OCI-LY3 (cell line): ENCODE data around the gene RNF113B.

Experiments used
- H2AFZ ChIP-seq: fragments of 200-600, 300-600 bp; shearing (Covaris generic); 2 replicates; pipeline ENCODE4 v1.6.0; 2014; ENCODE audit warnings: antibody characterized with exemption, low read depth, low read length
- H3K27ac ChIP-seq: fragments of 200-600, 300-600 bp; sonication (generic); 2 replicates; pipeline ENCODE4 v1.5.1; 2014; ENCODE audit warnings: mild to moderate bottlenecking, low read length, moderate library complexity, mixed read lengths
- H3K27me3 ChIP-seq: fragments of 200-600, 300-600 bp; sonication (generic); 2 replicates; pipeline ENCODE4 v1.6.1; 2014; ENCODE audit warnings: low read depth, low read length, mixed read lengths
- H3K36me3 ChIP-seq: fragments of 200-600, 300-600 bp; sonication (generic); replicated peaks from 2 replicates; pipeline ENCODE3; 2014; ENCODE audit warnings: low read depth, low read length, mixed read lengths
- H3K4me1 ChIP-seq: fragments of 300-600, 200-600 bp; sonication (generic); 2 replicates; pipeline ENCODE4 v1.6.1; 2014; ENCODE audit warnings: low read length, mixed read lengths
- H3K4me2 ChIP-seq: fragments of 200-600, 300-600 bp; sonication (generic); 2 replicates; pipeline ENCODE4 v1.6.1; 2014; ENCODE audit warnings: low read length, mixed read lengths
- H3K4me3 ChIP-seq: fragments of 300-600, 200-600 bp; sonication (generic); 2 replicates; pipeline ENCODE4 v1.5.1; 2014; ENCODE audit warnings: antibody characterized with exemption, mild to moderate bottlenecking, low read length, moderate library complexity
- H3K79me2 ChIP-seq: fragments of 300-600, 200-600 bp; shearing (Covaris generic); 2 replicates; pipeline ENCODE4 v1.6.1; 2014; ENCODE audit warnings: mild to moderate bottlenecking, low read length, mixed read lengths
- H3K9ac ChIP-seq: fragments of 300-600, 200-600 bp; shearing (Covaris generic); 2 replicates; pipeline ENCODE4 v1.6.0; 2014; ENCODE audit warnings: mild to moderate bottlenecking, low read length, moderate library complexity
- H3K9me3 ChIP-seq: fragments of 200-600, 300-600 bp; shearing (Covaris generic); 2 replicates; pipeline ENCODE4 v1.6.1; 2014; ENCODE audit warnings: low read length, mixed read lengths; ENCODE audit not compliant: insufficient read depth
- H4K20me1 ChIP-seq: fragments of 200-600, 300-600 bp; sonication (generic); 2 replicates; pipeline ENCODE4 v1.6.1; 2016; ENCODE audit warnings: low read length, mixed read lengths; ENCODE audit not compliant: insufficient read depth
- CTCF ChIP-seq: fragments of 200-600, 300-600 bp; sonication (generic); IDR thresholded peaks from 2 replicates; pipeline ENCODE4 v1.5.1; 2014; ENCODE audit warnings: antibody characterized with exemption, low read length, low read depth
- EZH2phosphoT487 ChIP-seq: fragments of 200-600 bp; shearing (Covaris generic); IDR thresholded peaks from 2 replicates; pipeline ENCODE4 v1.6.1; 2018; ENCODE audit warnings: antibody characterized with exemption, mixed run types, low read depth

RNF113B gene

GRCh38 chr13:98201189-98201588, 24.1 kb upstream of the RNF113B start:
- H3K27me3 ChIP-seq, result peaks cover 4% of the 10 kb centered on the region; the same call in 1 of the 2 replicates
- no peaks in the 10 kb centered on the region for H3K9me3 ChIP-seq
- H3K9ac ChIP-seq, result no peak overlapping the region
- H3K4me1 ChIP-seq, result no peaks in the 10 kb centered on the region
- no peak overlapping the region for H3K27ac ChIP-seq
- no peak overlapping the region for H3K4me3 ChIP-seq
- no peak overlapping the region for H2AFZ ChIP-seq
- no peaks in the 10 kb centered on the region for H3K36me3 ChIP-seq
- H4K20me1 ChIP-seq, result no peaks in the 10 kb centered on the region
- H3K79me2 ChIP-seq, result no peaks in the 10 kb centered on the region
- TF ChIP-seq EZH2phosphoT487 (no peak), CTCF (no peak)
- H3K4me2 ChIP-seq, result no peak overlapping the region

- H3K4me3 ChIP-seq, result no peak overlapping the region
- no peak overlapping the region for H2AFZ ChIP-seq
- H3K4me2 ChIP-seq, result no peak overlapping the region
- no peak overlapping the region for H3K27ac ChIP-seq
- H3K27me3 ChIP-seq, result peaks cover 3% of the 10 kb centered on the region; the same call in 1 of the 2 replicates
- no peaks in the 10 kb centered on the region for H4K20me1 ChIP-seq
- no peaks in the 10 kb centered on the region for H3K36me3 ChIP-seq
- H3K79me2 ChIP-seq, result no peaks in the 10 kb centered on the region
- no peaks in the 10 kb centered on the region for H3K9me3 ChIP-seq
- TF ChIP-seq CTCF (no peak), EZH2phosphoT487 (no peak)
- no peaks in the 10 kb centered on the region for H3K4me1 ChIP-seq
- no peak overlapping the region for H3K9ac ChIP-seq
Observed at GRCh38 chr13:98200211-98200878, 23.3 kb upstream of the RNF113B start.

- no peak overlapping the region for H3K4me2 ChIP-seq
- H2AFZ ChIP-seq, result no peak overlapping the region
- H3K27me3 ChIP-seq, result peaks cover 3% of the 10 kb centered on the region; the same call in 1 of the 2 replicates
- no peaks in the 10 kb centered on the region for H3K79me2 ChIP-seq
- H3K9ac ChIP-seq, result no peak overlapping the region
- H3K27ac ChIP-seq, result no peak overlapping the region
- H3K4me1 ChIP-seq, result no peaks in the 10 kb centered on the region
- H3K36me3 ChIP-seq, result no peaks in the 10 kb centered on the region
- no peaks in the 10 kb centered on the region for H4K20me1 ChIP-seq
- H3K9me3 ChIP-seq, result no peaks in the 10 kb centered on the region
- no peak overlapping the region for H3K4me3 ChIP-seq
- TF ChIP-seq EZH2phosphoT487 (no peak), CTCF (no peak)
Observed at GRCh38 chr13:98199480-98199879, 22.4 kb upstream of the RNF113B start.

- no peak overlapping the region for H3K4me2 ChIP-seq
- TF ChIP-seq EZH2phosphoT487, result no peak
- TF ChIP-seq CTCF, result no peak
- no peaks in the 10 kb centered on the region for H3K79me2 ChIP-seq
- H3K27me3 ChIP-seq, result no peaks in the 10 kb centered on the region
- no peak overlapping the region for H3K4me3 ChIP-seq
- H3K27ac ChIP-seq, result no peak overlapping the region
- no peak overlapping the region for H2AFZ ChIP-seq
- no peaks in the 10 kb centered on the region for H3K4me1 ChIP-seq
- no peaks in the 10 kb centered on the region for H4K20me1 ChIP-seq
- no peaks in the 10 kb centered on the region for H3K9me3 ChIP-seq
- H3K9ac ChIP-seq, result no peak overlapping the region
- H3K36me3 ChIP-seq, result no peaks in the 10 kb centered on the region
Observed at GRCh38 chr13:98198683-98199082, 21.6 kb upstream of the RNF113B start.
